Ramos (cell line): ENCODE results near the gene OMG.
"Not testable (repeated sequence)": the region's sequence is repeated elsewhere in the genome, so short reads cannot be mapped to it uniquely, and the experiment has no call there.

Experiments used
- in situ Hi-C: fragments of 300-500 bp; cut with MboI; formaldehyde crosslinking; loops from one replicate; pipeline ENCODE4 v1.14.3; 2022; ENCODE audit warnings: low sequenced_read_pairs; ENCODE audit not compliant: unreplicated experiment

OMG gene

GRCh38 chr17:31266042-31266441 is 31.0 kb downstream of the OMG start:
- in situ Hi-C loops: no loop called here

- in situ Hi-C loops: not testable (repeated sequence)
These were observed 34.1 kb downstream of the OMG start for GRCh38 chr17:31262923-31263322.

GRCh38 chr17:31261601-31262000 is 35.4 kb downstream of the OMG start:
- in situ Hi-C loops: no loop called here

GRCh38 chr17:31260151-31260550 is 36.9 kb downstream of the OMG start:
- in situ Hi-C loops: no loop called here

DNA sequence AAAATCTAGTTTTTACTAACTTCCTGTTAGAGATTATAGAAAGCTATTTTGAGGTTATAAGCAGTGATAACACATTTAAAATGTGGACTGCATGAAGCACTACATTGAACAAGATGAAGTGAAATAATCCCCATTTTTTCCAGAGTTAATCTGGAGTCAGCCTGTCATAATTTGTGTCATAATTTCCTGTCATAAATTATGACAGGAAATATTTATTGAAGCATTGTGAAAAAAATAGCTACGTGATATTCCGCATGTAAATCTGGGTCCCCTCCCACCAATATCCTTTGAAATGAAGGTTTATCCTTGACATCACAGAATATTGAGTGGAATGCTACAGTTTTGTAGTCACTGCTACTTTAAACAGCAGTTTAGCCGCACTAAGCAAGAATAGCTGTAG is 40.1 kb downstream of the OMG start:
- in situ Hi-C loops: no loop called here

DNA sequence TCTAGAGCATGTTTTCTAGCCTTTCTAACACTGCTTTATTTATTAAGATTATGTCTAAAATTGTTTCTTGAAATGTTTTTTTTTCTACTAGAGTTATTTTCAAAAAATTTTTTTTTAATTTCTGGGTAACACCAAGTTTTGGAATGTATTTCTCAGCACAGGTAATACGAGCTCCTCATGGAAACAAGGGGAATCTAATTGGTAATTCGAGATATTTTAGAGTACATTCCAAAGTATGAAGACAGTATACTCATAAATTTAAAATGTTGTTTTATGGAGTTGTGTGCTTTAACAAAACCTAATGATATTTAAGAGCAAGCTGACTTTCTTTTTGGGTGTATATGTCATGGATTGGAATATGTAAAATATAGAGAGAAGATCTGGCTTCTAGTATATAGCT is 42.4 kb downstream of the OMG start:
- in situ Hi-C loops: no loop called here

DNA sequence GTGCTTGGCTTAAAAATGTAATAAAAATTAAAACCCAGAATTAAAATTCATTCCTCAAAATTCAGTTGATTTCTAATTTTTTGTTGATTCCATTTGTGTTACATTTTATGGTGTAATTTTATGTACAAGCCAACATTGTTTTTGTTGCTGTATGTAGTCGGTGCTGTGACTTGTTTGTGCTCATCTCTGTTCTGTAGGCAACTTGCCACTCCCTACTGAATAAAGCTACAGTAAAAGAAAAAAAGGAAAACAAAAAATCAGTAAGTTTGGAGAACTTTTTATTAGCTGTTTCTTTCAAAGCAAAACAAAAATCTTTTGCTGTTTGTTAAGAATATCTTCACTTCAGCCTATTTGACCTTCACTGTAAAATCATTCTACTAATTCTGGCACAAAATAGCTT is 44.3 kb downstream of the OMG start:
- in situ Hi-C loops: no loop called here

DNA sequence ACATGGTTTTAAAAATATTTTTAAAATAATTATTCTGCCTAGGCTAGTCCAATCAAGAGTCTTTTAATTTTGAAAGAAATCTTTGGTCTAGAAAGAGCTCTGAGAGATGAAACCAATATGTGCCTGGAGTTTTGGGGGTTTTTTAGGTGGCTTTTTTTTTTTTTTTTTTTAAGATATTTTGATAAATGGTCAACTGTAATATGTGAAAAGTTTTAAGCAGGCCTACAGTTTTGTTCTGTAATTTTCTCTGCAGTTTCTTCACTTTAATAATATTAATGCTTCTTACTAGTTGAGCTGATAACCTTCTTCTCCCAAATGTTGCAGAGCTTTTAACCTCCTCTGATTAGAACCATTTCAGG is 45.1 kb downstream of the OMG start:
- in situ Hi-C loops: no loop called here

DNA sequence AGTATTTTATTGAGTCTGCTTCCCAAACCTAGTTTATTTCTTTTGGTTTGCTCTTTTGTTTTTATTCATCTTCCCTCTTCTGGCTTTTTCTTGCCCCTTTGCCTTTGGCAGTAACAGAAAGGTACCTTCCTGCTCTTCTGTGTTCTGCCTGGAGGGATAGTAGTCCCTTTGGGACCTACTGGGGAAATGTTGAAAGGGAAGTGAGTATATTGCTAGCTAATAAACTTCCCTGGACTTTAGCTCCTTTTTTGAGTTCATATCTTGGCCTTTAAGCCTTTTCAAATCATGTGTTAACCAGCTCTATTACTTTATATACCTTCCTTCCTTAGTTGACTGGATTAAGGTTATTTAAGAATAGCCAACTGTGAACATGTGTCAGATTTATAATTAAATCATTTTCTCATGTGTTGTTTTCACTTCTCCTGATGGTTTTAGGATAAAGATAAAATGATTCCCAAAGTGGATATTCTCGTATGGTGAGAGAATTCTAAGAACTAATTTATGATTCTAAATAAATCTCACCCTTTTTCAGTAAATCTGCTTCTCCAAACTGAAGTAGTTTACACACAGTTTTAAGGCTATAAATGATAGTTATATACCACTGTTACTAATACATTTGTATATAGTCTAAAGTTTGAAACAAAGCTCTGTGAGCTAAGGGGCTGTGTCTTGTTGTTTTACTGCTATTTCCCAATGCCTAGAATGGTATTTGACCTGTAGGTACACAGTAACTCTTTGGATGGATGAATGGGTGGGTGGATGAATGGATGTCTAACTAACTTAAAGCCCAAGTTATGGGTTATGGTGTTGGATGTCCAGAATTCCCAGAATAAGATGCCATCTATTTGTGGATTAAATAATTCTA is 45.7 kb downstream of the OMG start:
- in situ Hi-C loops: no loop called here

DNA sequence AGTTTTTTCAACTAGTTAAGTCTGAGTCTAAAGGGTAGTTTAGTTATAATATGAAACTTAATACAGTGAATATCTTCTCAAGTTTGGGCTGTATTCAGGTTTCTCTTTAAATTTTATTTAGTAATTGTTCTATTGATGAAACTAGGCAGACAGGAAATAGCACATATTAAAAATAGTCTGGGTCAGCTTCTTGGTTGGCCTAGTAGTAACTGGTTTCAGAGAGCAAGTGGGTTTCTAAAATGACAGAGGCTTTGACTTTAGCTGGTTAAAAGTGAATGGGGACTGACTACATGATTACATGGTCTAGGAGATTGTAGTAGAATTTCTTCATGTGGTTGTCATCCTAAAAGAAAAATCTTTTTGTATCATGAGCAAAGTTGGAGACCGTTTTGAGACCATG is 46.8 kb downstream of the OMG start:
- in situ Hi-C loops: no loop called here

GRCh38 chr17:31249835-31250141 is 47.3 kb downstream of the OMG start:
- in situ Hi-C loops: no loop called here

- in situ Hi-C loops: no loop called here
These were observed 47.8 kb downstream of the OMG start for GRCh38 chr17:31248986-31249834.
